A549 (cell line): Measurements from ENCODE around the gene MAP3K14. TPM values are rescaled to one million over a fixed set of nuclear protein-coding genes. Genes with fewer than 3 reads are reported as not detected.

Experiments
- ATAC-seq, 2 experiments: fragments of 200-7000 bp in 1 of 2; fragments of >200 bp in 1 of 2; cut with Nextera tagmentation in 1 of 2; cut with Tn5 transposase in 1 of 2; 3 replicates each; pipeline versions ENCODE4 v1.8.0 to v1.9.1; 2018 to 2020; ENCODE audit warnings: mild to moderate bottlenecking in 1 of 2, moderate library complexity in 1 of 2
- CTCF ChIA-PET: fragments of 300-600 bp; sonication (Branson Sonifier 250); formaldehyde crosslinking; extraction: SDS; loops from one replicate; lab custom pipeline; 2021; ENCODE audit warnings: antibody characterized with exemption, inconsistent platforms; lab: Yijun Ruan, JAX
- POLR2A ChIA-PET: fragments of 350-600 bp; formaldehyde crosslinking; extraction: SDS; loops from one replicate; lab custom pipeline; 2021; ENCODE audit warnings: antibody characterized with exemption, inconsistent platforms; lab: Yijun Ruan, JAX
- DNase-seq, 2 experiments: peaks; one replicate each; pipeline versions ENCODE4 v3.0.0 to v3.0.0-alpha.2; 2011 to 2016; ENCODE audit warnings: low read depth in 1 of 2, low spot score in 1 of 2
- FAIRE-seq: peaks from 2 replicates; lab custom pipeline; 2011; peaks lifted over from hg19 to GRCh38; lab: Jason Lieb, UNC
- H3K27ac ChIP-seq, 2 experiments: fragments of >200 bp; sonication (Bioruptor Twin); formaldehyde crosslinking; 3 replicates each; pipeline ENCODE4 v1.5.1; 2016 to 2017
- H3K4me1 ChIP-seq: fragments of >200 bp; sonication (Bioruptor Twin); formaldehyde crosslinking; 3 replicates; pipeline ENCODE4 v1.6.1; 2016
- H3K4me2 ChIP-seq: fragments of >200 bp; sonication (Bioruptor Twin); formaldehyde crosslinking; 3 replicates; pipeline ENCODE4 v1.6.1; 2016
- H3K4me3 ChIP-seq: fragments of >200 bp; sonication (Bioruptor Twin); formaldehyde crosslinking; 3 replicates; pipeline ENCODE4 v1.5.1; 2016
- H3K9me3 ChIP-seq: fragments of >200 bp; sonication (Bioruptor Twin); formaldehyde crosslinking; 3 replicates; pipeline ENCODE4 v1.6.1; 2016
- BHLHE40 ChIP-seq: IDR thresholded peaks from 2 replicates; pipeline ENCODE4 v1.6.1; 2012; ENCODE audit warnings: low read depth, low read length, inconsistent platforms
- CBX2 ChIP-seq: fragments of 200-600 bp; sonication (generic); IDR thresholded peaks from 2 replicates; pipeline ENCODE4 v1.6.1; 2016; ENCODE audit warnings: low read depth, mild to moderate bottlenecking, borderline replicate concordance
- CBX8 ChIP-seq: fragments of 200-600 bp; sonication (generic); IDR thresholded peaks from 2 replicates; pipeline ENCODE4 v1.6.1; 2016
- CEBPB ChIP-seq, 2 experiments: fragments of >200 bp in 1 of 2; sonication (Bioruptor Twin) in 1 of 2; formaldehyde crosslinking in 1 of 2; IDR thresholded peaks; 2 replicates each; pipeline ENCODE4 v1.6.1; 2012 to 2016
- EHF ChIP-seq: fragments of 250-450 bp; sonication (Bioruptor Pico); IDR thresholded peaks from 2 replicates; pipeline ENCODE4 v1.5.0; 2020; ENCODE audit warnings: mild to moderate bottlenecking
- EHMT2 ChIP-seq: fragments of 200-600 bp; sonication (generic); IDR thresholded peaks from 2 replicates; pipeline ENCODE4 v1.6.1; 2016; ENCODE audit warnings: antibody characterized with exemption, low read depth, mild to moderate bottlenecking, moderate library complexity
- EP300 ChIP-seq, 2 experiments: fragments of >200 bp; sonication (Bioruptor Twin); formaldehyde crosslinking; IDR thresholded peaks; 2 replicates in 1 of 2; 3 replicates in 1 of 2; pipeline ENCODE4 v1.6.1; 2016 to 2017
- FOSB ChIP-seq: fragments of 250-450 bp; sonication (Bioruptor Pico); IDR thresholded peaks from 2 replicates; pipeline ENCODE4 v1.5.0; 2020; ENCODE audit warnings: mild to moderate bottlenecking, moderate library complexity
- FOXS1 ChIP-seq: fragments of 250-450 bp; sonication (Bioruptor Pico); IDR thresholded peaks from 2 replicates; pipeline ENCODE4 v1.5.0; 2020; ENCODE audit warnings: mild to moderate bottlenecking, moderate library complexity
- HOXB13 ChIP-seq: fragments of 250-450 bp; sonication (Bioruptor Pico); IDR thresholded peaks from 2 replicates; pipeline ENCODE4 v1.5.0; 2020; ENCODE audit warnings: low read depth, mild to moderate bottlenecking, moderate library complexity
- HOXB5 ChIP-seq: fragments of 250-450 bp; sonication (Bioruptor Pico); IDR thresholded peaks from 2 replicates; pipeline ENCODE4 v1.5.0; 2020; ENCODE audit warnings: mild to moderate bottlenecking, moderate library complexity
- JUN ChIP-seq, 2 experiments: fragments of >200 bp; sonication (Bioruptor Twin); formaldehyde crosslinking; IDR thresholded peaks; 2 replicates in 1 of 2; 3 replicates in 1 of 2; pipeline ENCODE4 v1.6.1; 2016 to 2017
- JUNB ChIP-seq: fragments of >200 bp; sonication (Bioruptor Twin); formaldehyde crosslinking; IDR thresholded peaks from 2 replicates; pipeline ENCODE4 v1.6.1; 2016
- KDM1A ChIP-seq: fragments of 200-600 bp; sonication (generic); IDR thresholded peaks from 2 replicates; pipeline ENCODE4 v1.6.1; 2016; ENCODE audit warnings: low read depth, mild to moderate bottlenecking
- MAFK ChIP-seq: fragments of 450-650 bp; IDR thresholded peaks from 2 replicates; pipeline ENCODE4 v1.6.1; 2014; ENCODE audit not compliant: partially characterized antibody
- MAZ ChIP-seq: fragments of 150-350 bp; IDR thresholded peaks from 2 replicates; pipeline ENCODE4 v1.6.1; 2014; ENCODE audit warnings: antibody characterized with exemption, low read depth, low read length, borderline replicate concordance
- MYC ChIP-seq: IDR thresholded peaks from 2 replicates; pipeline ENCODE4 v1.6.1; 2012; ENCODE audit warnings: mild to moderate bottlenecking, inconsistent platforms, low read length, improper control_type of control experiment, borderline replicate concordance
- NFE2L2 ChIP-seq: fragments of 150-350 bp; conservative IDR thresholded peaks from 2 replicates; pipeline ENCODE4 v1.6.1; 2014; ENCODE audit warnings: low read length
- POLR2AphosphoS2 ChIP-seq: conservative IDR thresholded peaks from 2 replicates; pipeline ENCODE4 v1.6.1; 2012; ENCODE audit warnings: low read length, improper control_type of control experiment, inconsistent platforms
- RARB ChIP-seq: fragments of 250-450 bp; sonication (Bioruptor Pico); IDR thresholded peaks from 2 replicates; pipeline ENCODE4 v1.8.0; 2021; ENCODE audit warnings: mild to moderate bottlenecking, moderate library complexity
- RCOR1 ChIP-seq: fragments of 150-350 bp; IDR thresholded peaks from 2 replicates; pipeline ENCODE4 v1.6.1; 2014; ENCODE audit warnings: antibody characterized with exemption, low read length, low read depth
- RFX5 ChIP-seq: fragments of 450-650 bp; IDR thresholded peaks from 2 replicates; pipeline ENCODE4 v1.7.1; 2014; ENCODE audit warnings: antibody characterized with exemption, mild to moderate bottlenecking, moderate library complexity
- RNF2 ChIP-seq: fragments of 200-600 bp; sonication (generic); IDR thresholded peaks from 2 replicates; pipeline ENCODE4 v1.6.1; 2016; ENCODE audit warnings: low read depth, mild to moderate bottlenecking, antibody characterized with exemption, moderate library complexity, borderline replicate concordance
- ZFP36 ChIP-seq: fragments of 450-650 bp; IDR thresholded peaks from 2 replicates; pipeline ENCODE4 v1.6.1; 2014; ENCODE audit warnings: borderline replicate concordance; ENCODE audit not compliant: partially characterized antibody
- ZNF302 ChIP-seq: fragments of 250-450 bp; sonication (Bioruptor Pico); IDR thresholded peaks from 2 replicates; pipeline ENCODE4 v1.9.0; 2021; ENCODE audit warnings: inconsistent platforms, mild to moderate bottlenecking, moderate library complexity
- ZSCAN20 ChIP-seq: fragments of 250-450 bp; sonication (Bioruptor Pico); IDR thresholded peaks from 2 replicates; pipeline ENCODE4 v1.8.0; 2022; ENCODE audit warnings: mild to moderate bottlenecking, moderate library complexity
- WGBS: methylation state at CpG from one replicate; pipeline ENCODE4 v1.1.6; 2017; ENCODE audit errors: missing lambda C conversion rate; 5-methylcytosine and 5-hydroxymethylcytosine counted together
- polyA plus RNA-seq, 4 experiments: library from polyadenylated mRNA; depleted of rRNA in 3 of 4; stranded (reverse); fragments of >200 nt; fragmentation: RNase III in 1 of 4; extraction: RNeasy Plus Mini Kit Qiagen cat#74134 plus additional on column Dnase treatment in 1 of 4; gene quantifications; 2 replicates in 3 of 4; 3 replicates in 1 of 4; pipeline ENCODE4 v1.2.3, GENCODE V29; 2011 to 2017
- TF ChIP-seq, protein P1 (sequence below): fragments of 250-450 bp; sonication (Bioruptor Pico); IDR thresholded peaks from 2 replicates; pipeline ENCODE4 v1.5.0; 2021; ENCODE audit warnings: mild to moderate bottlenecking, moderate library complexity, borderline replicate concordance
- TF ChIP-seq, protein P2 (sequence below): fragments of 450-650 bp; IDR thresholded peaks from 2 replicates; pipeline ENCODE4 v1.6.1; 2014; ENCODE audit warnings: antibody characterized with exemption
- TF ChIP-seq, protein P3 (sequence below): IDR thresholded peaks from 2 replicates; pipeline ENCODE4 v1.6.1; 2012

The MAP3K14 gene
- polyA plus RNA-seq, 2 of the 4 experiments (the other 2 are of a cell fraction): 9.1 to 34.5 TPM

DNA sequence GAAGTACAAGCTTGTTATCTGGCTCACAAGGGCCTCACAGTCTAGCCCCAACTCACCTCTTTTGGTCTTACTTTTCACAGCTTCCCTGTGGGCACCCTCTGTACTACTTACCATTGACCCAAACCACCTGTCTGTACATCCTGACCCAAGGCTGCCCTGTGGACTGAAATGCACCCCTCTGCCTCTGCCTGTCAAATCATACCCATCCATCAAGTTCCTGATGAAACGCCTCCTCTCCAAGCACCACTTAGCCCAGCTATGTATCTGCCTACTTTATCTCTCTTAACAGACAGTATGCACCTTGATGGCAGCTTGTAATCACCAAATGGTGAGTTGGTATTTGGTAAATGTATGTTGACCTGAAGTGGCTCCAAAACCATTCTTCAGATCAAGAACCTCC lies 7.5 kb upstream of the MAP3K14 start:
- DNase-seq (no peak), FAIRE-seq (no peak), ATAC-seq (no peak)
- no peak overlapping the region for H3K4me2 ChIP-seq
- ChIA-PET POLR2A (no interaction called here), CTCF (interaction anchor here (1.1 to 39.8 kb wide), 8 partner anchors 11 to 105 kb away, joined by 3 to 640 read pairs (median 4); no protein-coding TSS in a partner anchor)
- no peaks in the 10 kb centered on the region for H3K9me3 ChIP-seq
- peaks cover 42% of the 10 kb centered on the region for H3K4me1 ChIP-seq
- WGBS: 87% methylated on average over 1 of the region's 1 CpG
- H3K4me3 ChIP-seq: no peak overlapping the region
- H3K27ac ChIP-seq: peak overlapping the region in 1 of 2 experiments; percentile 95; a peak in 3 of 6 replicates
- TF ChIP-seq CEBPB (IDR thresholded peaks at IDR 0.05) (no peak), RFX5 (no peak), EHMT2 (no peak), RARB (no peak), MYC (no peak), HOXB5 (CRISPR knock-in tag) (no peak), ZFP36 (no peak), POLR2AphosphoS2 (no peak), RNF2 (no peak)
- TF ChIP-seq, protein P1, sequence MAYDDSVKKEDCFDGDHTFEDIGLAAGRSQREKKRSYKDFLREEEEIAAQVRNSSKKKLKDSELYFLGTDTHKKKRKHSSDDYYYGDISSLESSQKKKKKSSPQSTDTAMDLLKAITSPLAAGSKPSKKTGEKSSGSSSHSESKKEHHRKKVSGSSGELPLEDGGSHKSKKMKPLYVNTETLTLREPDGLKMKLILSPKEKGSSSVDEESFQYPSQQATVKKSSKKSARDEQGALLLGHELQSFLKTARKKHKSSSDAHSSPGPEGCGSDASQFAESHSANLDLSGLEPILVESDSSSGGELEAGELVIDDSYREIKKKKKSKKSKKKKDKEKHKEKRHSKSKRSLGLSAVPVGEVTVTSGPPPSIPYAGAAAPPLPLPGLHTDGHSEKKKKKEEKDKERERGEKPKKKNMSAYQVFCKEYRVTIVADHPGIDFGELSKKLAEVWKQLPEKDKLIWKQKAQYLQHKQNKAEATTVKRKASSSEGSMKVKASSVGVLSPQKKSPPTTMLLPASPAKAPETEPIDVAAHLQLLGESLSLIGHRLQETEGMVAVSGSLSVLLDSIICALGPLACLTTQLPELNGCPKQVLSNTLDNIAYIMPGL (CRISPR knock-in tag): no peak
- TF ChIP-seq, all 56 proteins: peak for 0

DNA sequence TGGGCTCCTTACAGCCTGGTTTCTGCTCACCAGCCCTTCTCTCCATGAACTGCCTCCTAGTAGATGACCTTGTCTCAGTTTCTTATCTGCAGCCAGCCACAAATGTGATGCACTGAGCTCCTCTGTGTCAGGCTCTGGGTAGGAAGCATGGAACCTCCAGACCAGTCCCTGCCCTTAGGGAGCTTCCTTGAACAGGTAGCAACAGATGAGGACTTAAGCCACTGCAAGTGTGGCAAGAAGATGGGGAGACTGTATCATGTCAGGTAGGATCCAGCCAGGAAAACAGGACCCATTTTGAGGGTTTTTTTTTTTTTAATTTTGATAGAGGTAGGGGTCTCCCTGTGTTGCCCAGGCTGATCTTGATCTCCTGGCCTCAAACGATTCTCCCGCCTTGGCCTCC lies 5.3 kb upstream of the MAP3K14 start:
- POLR2A ChIA-PET: no interaction called here
- DNase-seq (no peak), ATAC-seq (no peak), FAIRE-seq (no peak)
- no peaks in the 10 kb centered on the region for H3K9me3 ChIP-seq
- H3K4me2 ChIP-seq: peak overlapping the region; percentile 90
- H3K4me1 ChIP-seq: peaks cover 51% of the 10 kb centered on the region
- 98% methylated on average over 2 of the region's 2 CpGs for WGBS
- TF ChIP-seq FOSB (CRISPR knock-in tag): no peak
- TF ChIP-seq ZSCAN20 (CRISPR knock-in tag): no peak
- no peak for TF ChIP-seq RCOR1
- no peak for TF ChIP-seq KDM1A
- TF ChIP-seq HOXB5 (CRISPR knock-in tag): no peak
- no peak for TF ChIP-seq CBX8
- TF ChIP-seq MAZ: no peak
- no peak for TF ChIP-seq EHF (CRISPR knock-in tag)
- TF ChIP-seq JUN (IDR thresholded peaks at IDR 0.05): no peak
- TF ChIP-seq CBX2: no peak
- TF ChIP-seq, protein P1 (CRISPR knock-in tag): no peak
- H3K4me3 ChIP-seq: no peak overlapping the region
- CTCF ChIA-PET: interaction anchor here (0.9 to 39.8 kb wide), 7 partner anchors 13 to 69 kb away, joined by 3 to 640 read pairs (median 11); no protein-coding TSS in a partner anchor
- H3K27ac ChIP-seq: peak overlapping the region; percentile 95

DNA sequence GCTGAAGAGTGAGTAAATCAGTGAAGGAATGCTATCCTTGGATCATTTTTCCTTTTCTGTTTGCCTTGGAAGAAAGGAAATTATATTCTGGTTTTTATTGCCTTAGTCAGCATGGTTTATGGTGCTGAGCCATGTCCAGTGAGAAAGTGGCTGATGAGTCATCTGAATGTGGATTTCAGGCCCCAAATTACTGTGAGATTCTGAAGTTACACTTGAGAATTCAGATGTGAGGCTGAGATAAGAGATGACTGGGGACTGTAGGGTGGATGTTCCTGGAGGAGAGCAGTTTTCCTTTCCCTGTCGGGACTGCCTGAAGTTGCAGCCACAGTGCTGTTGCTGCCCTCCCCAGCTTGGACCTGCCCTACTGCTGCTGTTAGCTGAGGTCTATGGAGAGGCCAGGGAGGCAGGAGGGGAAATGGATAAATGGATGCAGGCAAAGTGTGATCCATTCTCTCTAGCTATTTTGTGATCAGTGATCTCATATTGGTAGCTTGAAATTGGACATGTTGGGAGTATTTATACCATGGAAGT lies 4.2 kb upstream of the MAP3K14 start:
- Histone ChIP-seq H3K27ac (peak overlapping the region; percentile 95), H3K4me1 (peaks cover 51% of the 10 kb centered on the region), H3K9me3 (no peaks in the 10 kb centered on the region), H3K4me2 (peak overlapping the region; percentile 90), H3K4me3 (no peak overlapping the region)
- CTCF ChIA-PET: interaction anchor here (0.9 to 39.8 kb wide), 15 partner anchors 9 to 123 kb away, joined by 3 to 640 read pairs (median 6); partner anchors contain the start of gene FMNL1
- peak; percentile 15 to 43 for ATAC-seq
- DNase-seq: peak; percentile 93 to 94
- WGBS: 4% methylated on average over 1 of the region's 1 CpG
- peak; percentile 98 for FAIRE-seq
- POLR2A ChIA-PET: interaction anchor here (1.3 to 3.4 kb wide), 2 partner anchors 9 to 49 kb away, joined by 6 to 42 read pairs; no protein-coding TSS in a partner anchor
- TF ChIP-seq EP300 (IDR thresholded peaks at IDR 0.05) (peak; percentile 55 to 77; a peak in 3 of 5 replicates), FOSB (CRISPR knock-in tag) (peak; percentile 36; the same call in 1 of the 2 replicates), HOXB13 (CRISPR knock-in tag) (peak; percentile 34; the same call in 1 of the 2 replicates), JUNB (peak; percentile 98), KDM1A (no peak), POLR2AphosphoS2 (no peak), FOXS1 (CRISPR knock-in tag) (no peak; the same call in 1 of the 2 replicates), ZNF302 (CRISPR knock-in tag) (no peak; the same call in 1 of the 2 replicates), NFE2L2 (peak; percentile 26; the same call in 1 of the 2 replicates), MAFK (peak; percentile 100), ZSCAN20 (CRISPR knock-in tag) (no peak), BHLHE40 (no peak)
- TF ChIP-seq, protein P2, sequence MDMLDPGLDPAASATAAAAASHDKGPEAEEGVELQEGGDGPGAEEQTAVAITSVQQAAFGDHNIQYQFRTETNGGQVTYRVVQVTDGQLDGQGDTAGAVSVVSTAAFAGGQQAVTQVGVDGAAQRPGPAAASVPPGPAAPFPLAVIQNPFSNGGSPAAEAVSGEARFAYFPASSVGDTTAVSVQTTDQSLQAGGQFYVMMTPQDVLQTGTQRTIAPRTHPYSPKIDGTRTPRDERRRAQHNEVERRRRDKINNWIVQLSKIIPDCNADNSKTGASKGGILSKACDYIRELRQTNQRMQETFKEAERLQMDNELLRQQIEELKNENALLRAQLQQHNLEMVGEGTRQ: no peak
- TF ChIP-seq, protein P3, sequence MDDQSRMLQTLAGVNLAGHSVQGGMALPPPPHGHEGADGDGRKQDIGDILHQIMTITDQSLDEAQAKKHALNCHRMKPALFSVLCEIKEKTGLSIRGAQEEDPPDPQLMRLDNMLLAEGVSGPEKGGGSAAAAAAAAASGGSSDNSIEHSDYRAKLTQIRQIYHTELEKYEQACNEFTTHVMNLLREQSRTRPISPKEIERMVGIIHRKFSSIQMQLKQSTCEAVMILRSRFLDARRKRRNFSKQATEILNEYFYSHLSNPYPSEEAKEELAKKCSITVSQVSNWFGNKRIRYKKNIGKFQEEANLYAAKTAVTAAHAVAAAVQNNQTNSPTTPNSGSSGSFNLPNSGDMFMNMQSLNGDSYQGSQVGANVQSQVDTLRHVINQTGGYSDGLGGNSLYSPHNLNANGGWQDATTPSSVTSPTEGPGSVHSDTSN: peak; percentile 73
